Lower leg skin (tissue), 4 donors: ENCODE data around the gene CREB3L4. TPM values are rescaled to one million over a fixed set of nuclear protein-coding genes. Genes with fewer than 3 reads are reported as not detected.
"Not testable (repeated sequence)": the region's sequence is repeated elsewhere in the genome, so short reads cannot be mapped to it uniquely, and the experiment has no call there.

Experiments used
- DNase-seq, 2 donors: peaks; one replicate each; pipeline ENCODE4 v3.0.0-alpha.2; 2019; ENCODE audit warnings: low spot score in 2 of 2
- H3K4me3 ChIP-seq: fragments of 200-600 bp; sonication (generic); 2 replicates; pipeline ENCODE4 v1.5.1; 2017; ENCODE audit warnings: mild to moderate bottlenecking, low read depth; ENCODE audit not compliant: poor library complexity, severe bottlenecking
- POLR2A ChIP-seq, 2 donors: fragments of 450-650 bp; IDR thresholded peaks; one replicate each; pipeline ENCODE4 v1.6.1; 2016 to 2017; ENCODE audit warnings: antibody characterized with exemption in 2 of 2, mild to moderate bottlenecking in 1 of 2, moderate library complexity in 1 of 2
- WGBS, 2 donors: methylation state at CpG; one replicate each; pipeline ENCODE4 v1.1.5; 2018; 5-methylcytosine and 5-hydroxymethylcytosine counted together
- intact Hi-C: fragments of 100-400 bp; cut with DNase I; formaldehyde crosslinking; loops from one replicate; pipeline ENCODE4 v1.15.0; 2023; ENCODE audit warnings: low total_unique reads
- total RNA-seq, 4 donors: library from RNA; depleted of rRNA; stranded (reverse); fragments of >200 nt; gene quantifications; one replicate each; pipeline ENCODE4 v1.1.0, GENCODE V29; 2016
- TF ChIP-seq, protein P1 (sequence below), 3 donors: fragments of 450-650 bp; IDR thresholded peaks; one replicate each; pipeline ENCODE4 v1.5.1; 2016; ENCODE audit warnings: antibody characterized with exemption in 3 of 3, mild to moderate bottlenecking in 3 of 3, moderate library complexity in 2 of 3

Gene CREB3L4
- total RNA-seq, 4 donors from 2014 or later, result 18.7 to 25.5 (median 22.9) TPM

DNA sequence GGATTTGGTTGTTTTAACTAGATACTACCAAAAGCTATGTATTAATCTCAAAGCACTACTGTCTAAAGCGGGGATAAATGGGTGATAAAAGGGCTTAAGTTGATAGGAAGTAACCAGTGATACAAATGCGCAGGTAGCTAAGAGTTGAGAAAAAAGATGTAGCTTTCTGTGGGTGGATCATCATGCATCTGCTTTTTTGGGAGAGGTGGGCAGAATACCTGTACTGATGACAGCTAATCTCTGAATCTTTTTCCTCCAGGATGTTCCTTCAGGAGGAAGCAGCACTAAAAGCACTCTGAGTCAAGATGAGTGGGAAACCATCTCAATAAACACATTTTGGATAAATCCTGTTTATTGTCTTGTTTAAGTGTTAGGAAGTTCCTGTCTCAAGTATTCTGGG lies 24.1 kb downstream of the CREB3L4 start:
- DNase-seq, result no peak
- no peak for TF ChIP-seq POLR2A (IDR thresholded peaks at IDR 0.05)
- TF ChIP-seq, protein P1, sequence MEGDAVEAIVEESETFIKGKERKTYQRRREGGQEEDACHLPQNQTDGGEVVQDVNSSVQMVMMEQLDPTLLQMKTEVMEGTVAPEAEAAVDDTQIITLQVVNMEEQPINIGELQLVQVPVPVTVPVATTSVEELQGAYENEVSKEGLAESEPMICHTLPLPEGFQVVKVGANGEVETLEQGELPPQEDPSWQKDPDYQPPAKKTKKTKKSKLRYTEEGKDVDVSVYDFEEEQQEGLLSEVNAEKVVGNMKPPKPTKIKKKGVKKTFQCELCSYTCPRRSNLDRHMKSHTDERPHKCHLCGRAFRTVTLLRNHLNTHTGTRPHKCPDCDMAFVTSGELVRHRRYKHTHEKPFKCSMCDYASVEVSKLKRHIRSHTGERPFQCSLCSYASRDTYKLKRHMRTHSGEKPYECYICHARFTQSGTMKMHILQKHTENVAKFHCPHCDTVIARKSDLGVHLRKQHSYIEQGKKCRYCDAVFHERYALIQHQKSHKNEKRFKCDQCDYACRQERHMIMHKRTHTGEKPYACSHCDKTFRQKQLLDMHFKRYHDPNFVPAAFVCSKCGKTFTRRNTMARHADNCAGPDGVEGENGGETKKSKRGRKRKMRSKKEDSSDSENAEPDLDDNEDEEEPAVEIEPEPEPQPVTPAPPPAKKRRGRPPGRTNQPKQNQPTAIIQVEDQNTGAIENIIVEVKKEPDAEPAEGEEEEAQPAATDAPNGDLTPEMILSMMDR (IDR thresholded peaks at IDR 0.05), result no peak
- intact Hi-C loops, result no loop called here
- WGBS, 2 donors, result 88% methylated on average over 2 of the region's 2 CpGs
- no peak overlapping the region for H3K4me3 ChIP-seq

DNA sequence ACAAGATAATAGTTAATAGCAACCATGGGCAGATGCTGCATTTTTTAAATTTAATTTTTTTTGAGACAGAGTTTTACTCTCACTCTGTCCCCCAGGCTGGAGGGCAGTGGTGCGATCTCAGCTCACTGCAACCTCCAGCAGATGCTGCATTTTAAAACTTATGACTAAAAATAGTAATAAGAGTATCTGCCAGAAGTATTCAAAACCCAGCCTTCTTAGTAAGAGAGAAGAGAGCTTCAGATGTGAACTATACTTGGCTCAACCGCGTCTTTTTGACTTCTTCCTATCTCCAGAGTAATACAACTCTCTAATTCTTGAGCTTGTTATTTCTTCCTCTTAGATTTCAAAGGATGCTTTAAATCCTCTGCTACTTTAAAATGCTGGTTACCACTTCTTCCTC lies 27.5 kb downstream of the CREB3L4 start:
- intact Hi-C loops, result no loop called here
- no peak for TF ChIP-seq POLR2A (IDR thresholded peaks at IDR 0.05)
- TF ChIP-seq, protein P1 (IDR thresholded peaks at IDR 0.05), result no peak

DNA sequence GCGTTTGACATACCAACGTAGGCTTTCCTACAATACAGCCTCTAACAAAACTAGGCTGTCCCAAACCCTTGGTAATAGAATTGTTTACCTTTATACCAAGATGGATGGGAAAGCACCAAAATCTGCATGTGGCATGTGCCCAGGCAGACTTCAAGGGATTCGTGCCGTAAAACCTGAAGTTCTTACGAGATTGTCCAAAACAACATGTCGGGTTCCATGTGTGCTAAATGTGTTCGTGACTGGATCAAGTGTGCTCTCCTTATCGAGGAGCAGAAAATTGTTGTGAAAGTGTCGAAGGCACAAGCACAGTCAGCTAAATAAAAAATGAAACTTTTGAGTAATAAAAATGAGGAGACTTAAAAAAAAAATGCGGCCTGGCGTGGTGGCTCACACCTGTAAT lies 27.9 kb downstream of the CREB3L4 start:
- no peak overlapping the region for H3K4me3 ChIP-seq
- TF ChIP-seq, protein P1 (IDR thresholded peaks at IDR 0.05), result no peak
- TF ChIP-seq POLR2A (IDR thresholded peaks at IDR 0.05), result no peak
- WGBS, 2 donors, result 95 to 96% methylated on average over 11 of the region's 11 CpGs
- intact Hi-C loops, result no loop called here
- no peak for DNase-seq

More for the DNA sequence above, 27.5 kb downstream of the CREB3L4 start:
- DNase-seq, result no peak
- 84% methylated on average over 3 of the region's 3 CpGs for WGBS, 2 donors
- H3K4me3 ChIP-seq, result no peak overlapping the region

DNA sequence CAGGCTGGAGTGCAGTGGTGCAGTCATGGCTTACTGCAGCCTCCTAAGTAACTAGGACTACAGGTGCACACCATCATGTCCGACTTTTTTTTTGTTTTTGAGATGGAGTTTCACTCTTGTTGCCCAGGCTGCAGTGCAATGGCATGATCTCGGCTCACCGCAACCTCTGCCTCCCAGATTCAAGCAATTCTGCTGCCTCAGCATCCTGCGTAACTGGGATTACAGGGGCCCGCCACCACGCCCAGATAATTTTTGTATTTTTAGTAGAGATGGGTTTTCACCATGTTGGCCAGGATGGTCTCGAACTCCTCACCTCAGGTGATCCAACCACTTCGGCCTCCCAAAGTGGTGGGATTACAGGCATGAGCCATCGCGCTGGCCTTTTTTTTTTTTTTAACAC lies 29.2 kb downstream of the CREB3L4 start:
- intact Hi-C loops, H3K4me3 ChIP-seq, DNase-seq: not testable (repeated sequence)
- WGBS, 2 donors, result 92 to 93% methylated on average over 10 of the region's 10 CpGs

DNA sequence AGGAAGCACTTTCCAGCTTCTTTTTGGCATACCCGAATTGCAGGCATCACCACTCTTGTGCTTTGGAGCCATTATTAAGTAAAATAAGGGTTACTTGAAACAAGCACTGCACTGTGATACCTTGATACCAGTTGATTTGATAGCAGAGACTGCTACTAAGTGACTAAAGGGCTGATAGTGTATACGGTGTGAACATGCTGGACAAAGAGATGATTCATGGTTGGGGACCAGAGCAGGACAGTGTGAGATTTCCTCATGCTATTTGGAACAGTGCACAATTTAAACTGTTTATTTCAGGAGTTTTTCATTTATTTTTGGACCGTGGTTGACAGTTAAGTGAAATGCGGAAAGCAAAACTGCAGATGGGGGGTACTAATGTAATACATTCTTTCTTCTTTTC lies 32.7 kb downstream of the CREB3L4 start:
- no peak for DNase-seq
- 72 to 76% methylated on average over 4 of the region's 4 CpGs for WGBS, 2 donors
- H3K4me3 ChIP-seq, result no peak overlapping the region
- intact Hi-C loops, result loop anchor here (5.0 kb wide), 1 partner anchor 582 kb away; no protein-coding TSS in a partner anchor
- no peak for TF ChIP-seq POLR2A (IDR thresholded peaks at IDR 0.05)
- TF ChIP-seq, protein P1 (IDR thresholded peaks at IDR 0.05), result no peak

DNA sequence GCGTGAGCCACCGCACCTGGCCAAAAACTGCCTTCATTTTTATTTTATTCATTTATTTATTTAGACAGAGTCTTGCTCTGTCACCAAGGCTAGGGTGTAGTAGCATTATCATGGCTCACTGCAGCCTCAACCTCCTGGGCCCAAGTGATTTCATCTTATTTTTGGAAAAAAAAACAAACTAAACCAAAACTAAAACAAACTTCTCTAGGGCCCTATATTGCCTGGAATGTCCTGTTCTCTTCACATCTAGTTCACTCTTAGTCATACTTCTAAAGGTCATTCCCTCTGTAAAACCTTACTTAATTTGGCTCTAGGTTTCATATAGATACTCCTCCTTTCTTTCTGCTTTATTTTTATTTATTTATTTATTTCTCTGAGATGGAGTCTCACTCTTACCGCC lies 38.4 kb downstream of the CREB3L4 start:
- 96 to 99% methylated on average over 3 of the region's 3 CpGs for WGBS, 2 donors
- no peak for DNase-seq
- H3K4me3 ChIP-seq, result no peak overlapping the region
- intact Hi-C loops, result no loop called here
- TF ChIP-seq, protein P1 (IDR thresholded peaks at IDR 0.05), result no peak
- TF ChIP-seq POLR2A (IDR thresholded peaks at IDR 0.05), result no peak
